OCI-LY1 (cell line): ENCODE results near the gene SPHK2.

Experiments
- EZH2 ChIP-seq: fragments of 200-600 bp; sonication (generic), shearing (Covaris generic); IDR thresholded peaks from 2 replicates; pipeline ENCODE4 v1.8.0; 2017; ENCODE audit warnings: borderline replicate concordance, mixed run types, mild to moderate bottlenecking, antibody characterized with exemption, low read length, moderate library complexity, mixed read lengths
- TF ChIP-seq, protein P1 (sequence below): fragments of 200-600 bp; sonication (generic), shearing (Covaris generic); IDR thresholded peaks from 2 replicates; pipeline ENCODE4 v1.5.1; 2017; ENCODE audit warnings: mild to moderate bottlenecking, antibody characterized with exemption, low read length, moderate library complexity, mixed read lengths

- TF ChIP-seq EZH2, result no peak
- TF ChIP-seq, protein P1, sequence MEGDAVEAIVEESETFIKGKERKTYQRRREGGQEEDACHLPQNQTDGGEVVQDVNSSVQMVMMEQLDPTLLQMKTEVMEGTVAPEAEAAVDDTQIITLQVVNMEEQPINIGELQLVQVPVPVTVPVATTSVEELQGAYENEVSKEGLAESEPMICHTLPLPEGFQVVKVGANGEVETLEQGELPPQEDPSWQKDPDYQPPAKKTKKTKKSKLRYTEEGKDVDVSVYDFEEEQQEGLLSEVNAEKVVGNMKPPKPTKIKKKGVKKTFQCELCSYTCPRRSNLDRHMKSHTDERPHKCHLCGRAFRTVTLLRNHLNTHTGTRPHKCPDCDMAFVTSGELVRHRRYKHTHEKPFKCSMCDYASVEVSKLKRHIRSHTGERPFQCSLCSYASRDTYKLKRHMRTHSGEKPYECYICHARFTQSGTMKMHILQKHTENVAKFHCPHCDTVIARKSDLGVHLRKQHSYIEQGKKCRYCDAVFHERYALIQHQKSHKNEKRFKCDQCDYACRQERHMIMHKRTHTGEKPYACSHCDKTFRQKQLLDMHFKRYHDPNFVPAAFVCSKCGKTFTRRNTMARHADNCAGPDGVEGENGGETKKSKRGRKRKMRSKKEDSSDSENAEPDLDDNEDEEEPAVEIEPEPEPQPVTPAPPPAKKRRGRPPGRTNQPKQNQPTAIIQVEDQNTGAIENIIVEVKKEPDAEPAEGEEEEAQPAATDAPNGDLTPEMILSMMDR, result no peak
Measured at GRCh38 chr19:48670699-48671445, 51.6 kb downstream of the SPHK2 start.
